Activated CD4-positive, CD25-positive, alpha-beta regulatory T cell treated with anti-CD3 and anti-CD28 coated beads, Interleukin-2, amount 50 U/mL, for 72 hours (primary cell): ENCODE results near the gene RPS17.
"Not testable (repeated sequence)": the region's sequence is repeated elsewhere in the genome, so short reads cannot be mapped to it uniquely, and the experiment has no call there.

ENCODE experiments used
- DNase-seq: peaks from one replicate; pipeline ENCODE4 v3.0.0; 2021

RPS17 gene

DNA sequence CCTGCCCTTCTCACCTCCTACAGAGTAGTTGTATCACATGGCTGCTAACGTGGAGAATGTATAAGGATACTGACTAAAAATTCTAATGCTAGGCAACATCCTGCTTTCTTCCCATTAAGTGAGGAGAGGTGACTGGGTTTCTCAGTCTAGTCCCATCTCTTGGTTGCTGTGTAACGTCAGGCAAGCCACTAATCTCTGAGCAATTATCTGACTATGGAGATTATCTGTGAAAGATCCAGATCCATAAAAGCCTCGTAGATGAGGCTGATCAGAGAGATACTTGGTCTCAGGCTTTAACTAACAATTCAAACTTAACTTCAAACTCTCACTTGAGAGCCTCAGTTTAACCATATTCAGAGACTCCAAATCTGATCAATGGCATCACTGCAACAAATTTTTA is 4.7 kb upstream of the RPS17 start:
- DNase-seq = no peak

DNA sequence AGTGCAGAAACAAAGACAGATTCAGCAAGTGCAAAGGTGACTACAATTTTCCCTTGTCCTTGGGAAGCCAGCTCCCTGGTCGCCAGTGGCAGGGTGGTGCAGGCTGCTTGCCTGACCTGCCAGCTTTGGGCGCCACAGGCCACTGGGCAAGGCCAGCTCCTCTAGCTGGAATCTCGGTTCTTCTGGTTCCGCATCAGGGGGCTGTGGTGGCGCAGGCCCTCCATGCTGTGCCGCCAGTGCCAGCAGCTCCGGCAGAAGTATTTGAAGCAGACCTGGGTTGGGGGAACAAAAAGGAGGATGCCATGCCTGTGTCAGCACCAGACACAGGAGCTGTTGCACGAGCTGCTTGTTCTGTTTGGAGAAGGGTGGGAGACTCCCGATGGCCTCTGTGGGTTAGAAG is 4.2 kb upstream of the RPS17 start:
- DNase-seq = no peak

DNA sequence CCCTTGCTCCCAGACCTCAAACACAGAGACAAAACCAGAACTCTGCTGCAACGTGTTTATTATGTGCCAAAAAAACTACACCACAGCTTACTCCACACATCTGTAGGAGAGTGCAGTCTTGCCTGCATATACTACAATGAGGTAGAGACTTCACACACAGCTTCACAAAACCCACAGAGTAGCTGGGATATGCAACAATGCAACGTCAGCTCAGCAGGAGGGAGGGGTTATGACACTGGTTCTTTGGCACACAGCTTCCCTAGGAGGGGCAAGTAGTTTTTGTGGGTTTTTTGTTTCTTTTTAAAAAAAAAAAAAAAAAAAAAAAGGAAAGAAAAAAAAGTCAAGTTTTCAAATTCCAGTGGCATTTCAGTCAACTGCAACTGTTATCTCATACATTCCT is 2.9 kb upstream of the RPS17 start:
- no peak for DNase-seq

DNA sequence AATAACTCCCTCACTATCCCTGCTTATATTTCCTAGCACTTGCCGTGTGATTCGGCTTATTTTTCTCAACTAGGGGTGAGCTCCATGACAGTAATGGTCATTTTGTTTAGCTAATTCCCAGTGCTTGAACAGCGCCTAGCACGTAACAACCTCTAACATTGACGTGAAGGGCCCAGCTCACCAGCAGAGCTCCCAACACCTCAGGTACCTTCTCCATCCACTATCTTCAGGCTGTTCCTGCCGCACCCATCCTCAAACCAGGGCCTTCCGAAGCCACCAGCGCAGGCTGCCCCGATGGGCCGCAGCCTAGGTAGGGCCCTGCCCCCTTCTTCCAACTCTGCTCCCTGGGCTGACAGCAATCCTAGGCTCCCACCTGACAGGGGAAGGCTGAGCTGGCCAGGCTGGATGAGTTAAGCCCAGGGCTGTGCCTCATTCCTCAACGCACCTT is 751 bp upstream of the RPS17 start:
- no peak for DNase-seq

DNA sequence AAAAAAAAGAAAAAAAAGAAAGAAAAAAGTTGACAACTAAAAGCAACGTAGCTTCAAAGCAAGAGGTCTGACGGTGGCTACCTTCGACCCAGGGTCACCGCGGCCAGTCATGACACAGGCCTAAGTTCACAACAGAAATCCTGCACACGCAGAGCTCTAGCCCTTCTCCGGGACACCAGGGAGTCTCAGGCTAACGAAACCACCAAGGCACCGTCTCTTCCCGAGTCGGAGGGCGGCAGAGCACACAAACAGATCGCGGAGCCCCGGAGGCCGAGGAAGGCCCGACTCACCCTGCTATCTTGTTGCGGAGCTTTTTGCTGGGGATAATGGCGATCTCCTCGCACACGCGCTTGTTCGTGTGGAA is 584 bp downstream of the RPS17 start:
- no peak for DNase-seq

DNA sequence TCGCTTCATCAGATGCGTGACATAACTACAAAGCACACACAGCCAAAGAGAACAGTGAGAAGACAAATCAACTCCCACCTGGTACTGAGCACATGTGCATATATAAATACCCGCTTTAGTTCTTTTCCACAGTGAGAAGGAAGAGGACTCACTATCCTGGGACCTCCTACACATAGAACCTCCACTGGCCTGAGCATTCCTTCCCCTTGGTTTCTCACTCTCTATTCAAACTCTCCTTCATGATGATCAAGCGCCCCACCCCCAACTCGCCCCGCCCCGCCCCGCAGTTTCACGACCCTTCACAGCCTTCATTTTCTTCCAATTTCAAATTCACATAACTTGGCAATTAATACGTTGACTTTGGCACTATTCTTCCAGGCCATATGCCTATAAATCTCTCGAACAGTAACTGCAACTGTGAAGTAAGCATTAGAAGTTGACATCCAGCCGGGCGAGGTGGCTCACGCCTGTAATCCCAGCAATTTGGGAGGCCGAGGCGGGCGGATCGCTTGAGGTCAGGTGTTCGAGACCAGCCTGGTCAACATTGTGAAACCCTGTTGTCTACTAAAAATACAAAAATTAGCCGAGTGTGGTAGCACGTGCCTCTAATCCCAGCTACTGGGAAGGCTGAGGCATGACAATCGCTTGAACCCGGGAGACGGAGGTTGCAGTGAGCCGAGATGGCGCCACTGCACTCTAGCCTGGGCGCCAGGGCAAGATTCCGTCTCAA is 1.1 kb downstream of the RPS17 start:
- DNase-seq = no peak

DNA sequence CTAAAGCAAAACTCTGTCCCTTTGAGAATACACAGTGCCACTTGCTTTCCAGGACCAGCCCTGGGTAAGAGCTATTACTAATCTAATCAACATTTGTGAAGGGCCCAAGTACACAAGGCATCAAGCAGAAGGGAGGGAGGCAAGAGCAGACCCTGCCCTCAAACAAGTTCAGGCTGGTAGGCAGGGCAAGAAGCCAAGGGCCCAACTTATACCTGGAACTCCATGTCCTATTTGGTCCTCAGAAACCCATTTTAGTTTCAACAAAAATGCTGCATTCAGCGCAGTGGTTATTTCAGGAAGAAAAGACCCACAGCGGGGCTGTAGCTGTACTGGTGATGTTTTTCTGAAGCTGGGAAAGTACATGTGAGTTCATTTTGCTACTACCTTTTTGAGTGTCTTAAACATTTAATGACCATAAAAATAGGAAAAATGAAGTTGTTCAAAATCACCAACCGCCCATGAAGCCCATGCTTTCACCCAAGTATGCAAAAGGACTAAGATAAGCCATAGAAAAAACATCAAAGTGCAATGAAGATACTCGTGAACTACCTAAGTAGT is 2.8 kb downstream of the RPS17 start:
- no peak for DNase-seq

DNA sequence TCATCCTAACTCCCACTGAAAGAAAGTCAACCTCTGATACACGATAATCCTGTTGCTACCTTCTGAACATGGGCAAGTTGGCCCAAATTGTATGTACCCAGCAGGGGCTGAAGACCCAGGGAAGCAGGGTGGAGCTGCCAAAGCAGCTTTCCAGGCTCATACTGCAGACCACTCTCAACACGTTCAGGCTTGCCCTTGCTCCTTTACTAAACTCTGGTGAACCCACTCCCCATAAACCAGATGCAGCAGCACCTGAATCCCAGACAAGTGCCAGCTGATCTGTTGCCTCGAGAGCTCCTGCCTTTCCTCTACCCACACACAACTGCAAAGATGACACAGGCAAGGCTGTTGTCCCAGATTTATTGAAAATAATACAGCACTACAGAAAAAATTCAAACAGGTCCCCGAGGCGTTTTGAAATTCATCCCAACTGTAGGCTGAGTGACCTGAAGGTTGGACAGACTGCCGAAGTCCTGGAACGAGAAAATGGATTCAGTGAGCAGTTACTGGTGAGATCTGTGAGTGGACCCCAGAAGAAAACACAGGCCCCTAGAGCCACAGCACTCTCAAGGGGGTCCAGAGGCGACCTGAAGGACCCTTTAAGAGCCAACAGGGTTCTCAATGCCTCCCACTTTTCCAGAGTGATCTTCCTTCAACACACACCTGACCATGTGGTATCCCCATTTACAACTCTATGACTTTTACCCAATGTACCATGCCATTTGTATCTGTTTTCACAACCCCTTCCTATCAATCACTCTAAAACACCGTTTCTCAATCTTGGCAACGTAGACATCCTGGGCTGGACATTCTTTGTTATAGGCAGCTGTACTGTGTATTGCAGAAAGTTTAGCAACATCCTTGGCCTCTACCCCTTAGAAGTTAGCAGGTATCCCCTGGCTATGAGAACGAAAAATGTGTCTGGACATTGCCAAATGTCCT is 3.6 kb downstream of the RPS17 start:
- no peak for DNase-seq

DNA sequence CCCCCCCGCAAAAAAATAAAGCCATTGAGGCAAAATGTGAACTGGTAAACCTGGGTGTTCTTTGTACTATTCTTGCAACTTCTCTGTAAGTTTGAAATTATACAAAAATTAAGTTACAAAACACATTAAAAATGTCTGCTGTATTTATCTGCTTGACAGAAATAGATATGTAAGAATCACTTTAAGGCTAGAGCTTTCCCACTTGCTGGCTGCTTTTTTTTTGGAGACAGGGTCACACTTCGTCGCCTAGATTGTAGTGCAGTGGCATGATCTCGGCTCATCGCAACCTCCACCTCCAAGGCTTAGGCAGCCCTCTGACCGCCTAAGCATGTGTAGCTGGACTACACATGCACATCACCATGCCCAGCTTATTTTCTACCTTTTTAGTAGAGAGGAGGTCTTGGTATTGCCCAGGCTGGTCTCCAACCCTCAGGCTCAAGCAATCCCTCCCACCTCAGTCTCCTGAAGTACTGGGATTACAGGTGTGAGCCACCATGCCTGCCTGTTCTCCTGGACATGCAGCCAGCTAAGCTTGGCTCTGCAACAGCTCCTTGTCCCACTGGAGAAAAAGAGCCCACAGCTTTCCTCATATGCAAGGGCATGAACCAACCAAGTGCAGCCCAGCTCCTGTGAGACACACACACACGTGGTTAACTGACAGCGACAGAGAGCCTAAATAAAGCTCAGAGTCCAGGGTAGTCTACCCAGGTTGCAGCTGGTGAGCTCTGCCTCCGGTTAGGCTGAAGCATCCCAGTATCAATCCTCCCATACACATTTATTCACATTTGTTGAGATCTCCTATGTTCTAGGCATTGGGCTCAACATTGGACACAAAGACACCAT is 4.5 kb downstream of the RPS17 start:
- no peak for DNase-seq

DNA sequence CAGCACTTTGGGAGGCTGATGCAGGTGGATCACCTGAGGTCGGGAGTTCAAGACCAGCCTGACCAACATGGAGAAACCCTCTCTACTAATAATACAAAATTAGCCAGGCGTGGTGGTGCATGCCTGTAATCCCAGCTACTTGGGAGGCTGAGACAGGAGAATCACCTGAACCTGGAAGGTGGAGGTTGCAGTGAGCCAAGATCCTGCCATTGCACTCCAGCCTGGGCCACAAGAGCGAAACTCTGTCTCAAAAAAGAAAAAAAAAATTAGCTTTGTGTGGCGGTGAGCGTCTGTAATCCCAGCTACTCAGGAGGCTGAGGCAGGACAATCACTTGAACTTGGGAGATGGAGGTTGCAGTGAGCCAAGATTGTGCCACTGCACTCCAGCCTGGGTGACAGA is 5.1 kb downstream of the RPS17 start:
- DNase-seq = not testable (repeated sequence)

DNA sequence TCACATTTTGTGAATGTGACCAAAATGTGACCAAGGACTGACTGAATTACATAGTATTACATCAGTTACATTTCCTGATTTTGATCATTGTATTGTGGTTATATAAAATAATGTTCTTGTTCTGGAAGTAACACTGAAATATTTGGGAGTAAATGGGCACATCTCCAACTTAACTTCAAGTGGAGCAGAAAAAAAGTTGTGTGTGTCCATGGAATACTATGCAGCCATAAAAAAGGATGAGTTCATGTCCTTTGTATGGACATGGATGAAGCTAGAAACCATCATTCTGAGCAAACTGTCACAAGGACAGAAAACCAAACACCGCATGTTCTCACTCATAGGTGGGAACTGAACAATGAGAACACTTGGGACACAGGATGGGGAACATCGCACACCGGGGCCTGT is 5.8 kb downstream of the RPS17 start:
- not testable (repeated sequence) for DNase-seq

DNA sequence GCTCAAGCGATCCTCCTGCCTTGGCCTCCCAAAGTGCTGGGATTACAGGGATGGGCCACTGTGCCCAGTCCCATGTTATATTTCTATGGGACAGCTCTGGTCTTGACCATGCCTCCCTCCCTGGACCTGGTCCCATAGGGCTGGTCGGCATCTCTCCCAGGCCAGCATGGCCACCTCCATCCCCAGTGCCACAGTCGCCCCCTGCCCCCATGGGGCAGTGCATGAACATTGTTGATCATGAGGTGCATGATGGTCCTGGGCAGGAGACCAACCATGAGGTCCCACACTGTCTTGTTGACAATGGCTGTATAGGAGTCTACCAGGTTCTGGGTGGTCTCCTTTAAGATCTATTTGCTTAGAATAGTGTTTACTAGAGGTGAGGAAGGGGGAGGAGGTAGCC is 6.5 kb downstream of the RPS17 start:
- no peak for DNase-seq

DNA sequence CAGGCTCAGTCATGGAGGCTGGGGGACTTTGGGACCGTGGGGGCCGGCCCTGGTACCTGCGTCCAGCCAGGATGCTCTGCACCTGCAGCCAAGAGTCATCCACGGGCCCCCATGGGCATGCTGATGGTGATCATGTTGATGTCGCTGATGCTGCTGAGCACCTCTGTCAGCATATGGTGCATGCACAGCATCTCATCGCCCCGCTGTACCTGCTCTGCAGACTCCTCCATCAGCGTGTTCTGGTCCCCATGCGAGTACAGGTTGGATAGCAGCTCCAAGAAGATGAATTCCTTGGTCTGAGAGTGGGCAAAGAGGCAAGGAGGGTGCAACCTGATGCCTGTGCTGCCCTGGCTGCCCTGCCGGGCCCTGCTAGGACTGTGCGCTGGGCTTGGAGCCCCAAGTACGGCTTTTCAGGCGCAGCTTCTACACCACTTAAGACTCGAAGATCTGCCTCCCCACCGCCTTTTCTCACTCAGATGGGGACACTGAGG is 7.2 kb downstream of the RPS17 start:
- no peak for DNase-seq

DNA sequence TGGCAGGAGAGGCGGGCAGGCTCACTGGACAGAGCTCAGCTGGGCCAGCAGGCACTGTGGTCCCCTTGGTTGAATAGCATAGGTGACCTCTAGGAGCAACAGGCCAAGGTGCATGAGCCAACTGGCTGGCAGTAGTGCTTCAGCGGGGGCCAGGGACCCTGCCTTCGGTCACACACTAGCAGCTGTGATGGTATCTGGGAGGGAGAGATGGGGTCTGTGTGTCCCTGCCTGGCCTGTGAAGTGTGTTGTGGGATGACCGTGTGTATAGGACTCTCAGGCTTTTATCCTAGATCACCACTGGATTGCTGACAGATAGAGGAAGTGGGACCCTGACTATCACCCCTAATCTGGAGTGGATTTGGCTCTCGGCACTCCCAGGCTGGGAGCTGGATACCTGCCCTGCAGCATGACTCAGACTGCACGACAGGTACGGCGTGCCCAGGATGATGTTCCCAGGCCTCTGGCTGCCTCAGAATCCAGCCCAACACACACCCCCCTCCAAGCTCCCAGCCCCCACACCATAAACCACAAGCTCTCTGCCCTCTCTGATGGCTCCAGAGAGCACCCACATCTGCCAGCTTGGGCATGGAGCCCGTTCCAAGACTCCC is 7.8 kb downstream of the RPS17 start:
- no peak for DNase-seq

DNA sequence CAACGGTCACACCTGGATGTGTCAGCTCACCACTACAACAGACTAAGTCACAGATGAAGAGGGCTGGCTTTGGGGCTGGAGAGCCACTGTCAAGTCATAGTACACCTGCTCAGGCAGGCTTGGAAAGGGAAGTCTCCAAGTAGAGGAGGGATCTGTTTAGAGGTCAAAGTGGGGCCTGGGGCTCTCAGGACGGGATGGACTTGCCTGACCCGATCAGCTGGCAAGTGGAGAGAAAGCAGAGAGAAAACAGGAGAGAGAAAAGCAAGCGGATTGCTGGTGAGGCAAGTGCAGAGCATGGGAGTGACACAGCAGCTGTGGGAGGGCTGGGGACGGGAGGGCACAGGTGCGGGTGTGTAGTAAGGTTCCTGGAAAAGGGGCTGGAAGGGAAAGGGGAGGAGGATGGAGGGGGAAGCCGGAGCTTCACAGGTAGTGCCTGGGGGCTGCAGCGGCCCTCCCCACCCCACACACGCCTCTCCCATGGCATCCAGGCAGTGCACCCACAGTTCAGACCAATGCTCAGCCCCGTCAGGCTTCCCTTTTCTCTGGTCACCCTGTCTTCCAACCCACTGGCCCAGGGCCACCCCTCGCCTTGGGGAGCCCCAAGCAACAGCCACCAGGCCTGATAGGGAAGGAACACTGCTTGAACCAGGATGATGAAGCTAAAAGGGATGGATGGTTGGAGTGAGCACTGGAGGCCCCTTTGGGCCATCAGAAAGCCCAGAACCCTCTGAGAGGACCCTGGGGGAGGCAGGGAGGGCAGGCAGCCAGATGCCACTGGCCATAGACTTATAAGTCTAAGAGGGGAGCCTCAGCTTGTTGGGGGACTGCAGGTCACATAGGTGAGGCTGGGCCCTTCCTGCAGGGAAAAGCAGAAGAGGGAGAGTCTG is 8.5 kb downstream of the RPS17 start:
- no peak for DNase-seq

DNA sequence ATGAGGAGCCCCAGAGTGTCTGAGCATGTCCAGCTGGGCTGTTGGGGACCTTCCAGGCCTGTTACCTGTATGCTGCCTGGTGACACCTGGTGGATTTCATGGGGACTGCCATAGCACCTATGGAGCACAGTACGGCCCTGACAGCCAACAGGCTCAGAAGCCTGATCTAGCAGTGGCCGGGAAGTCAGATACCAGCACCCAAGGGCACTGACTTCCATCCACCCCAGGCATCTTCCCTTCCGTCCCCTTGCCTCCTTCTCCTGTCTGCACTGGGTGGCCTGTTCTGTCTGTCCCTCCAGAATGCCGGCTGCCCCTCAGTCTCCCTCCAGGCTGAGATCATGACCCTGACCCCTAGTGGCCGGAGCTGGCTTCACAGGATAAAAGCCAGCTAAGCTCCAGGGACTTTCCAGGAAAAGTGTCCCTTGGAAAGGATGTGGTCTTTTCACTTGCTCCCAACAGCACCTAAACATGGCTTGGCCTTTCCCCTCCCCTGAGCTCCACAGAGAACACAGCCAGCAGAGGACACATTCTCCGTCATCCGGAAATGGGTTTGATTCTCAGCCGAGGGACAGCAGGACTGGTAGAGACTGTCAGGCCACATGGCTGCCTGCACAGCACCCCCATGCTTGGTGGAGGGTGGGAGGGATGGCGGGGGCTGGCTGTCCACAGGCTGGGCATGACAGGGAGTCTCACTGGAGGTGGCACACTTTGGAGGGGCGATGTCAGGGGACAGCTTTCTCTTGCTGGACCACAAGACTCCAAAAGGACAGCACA is 9.5 kb downstream of the RPS17 start:
- peak; percentile 67 for DNase-seq

DNA sequence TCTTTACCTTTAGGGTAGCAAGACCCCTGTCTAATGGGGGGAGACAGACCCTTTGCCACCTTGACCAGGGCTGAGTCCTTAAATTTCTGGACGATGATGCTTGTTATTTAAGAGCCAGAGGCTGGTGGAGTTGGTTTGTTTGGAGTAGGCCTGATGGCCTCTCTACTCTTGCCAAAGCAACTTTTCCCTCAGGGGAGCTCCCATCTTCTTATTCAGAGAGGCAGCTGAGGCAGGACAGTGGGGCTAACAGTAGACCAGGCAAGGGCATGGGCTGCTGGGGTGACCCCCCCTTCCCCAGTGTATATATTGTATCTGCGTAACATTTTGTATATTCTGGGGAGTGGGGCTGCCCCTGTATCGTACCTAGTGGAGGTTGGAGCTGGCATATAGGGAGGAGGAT is 10.3 kb downstream of the RPS17 start:
- DNase-seq = no peak

DNA sequence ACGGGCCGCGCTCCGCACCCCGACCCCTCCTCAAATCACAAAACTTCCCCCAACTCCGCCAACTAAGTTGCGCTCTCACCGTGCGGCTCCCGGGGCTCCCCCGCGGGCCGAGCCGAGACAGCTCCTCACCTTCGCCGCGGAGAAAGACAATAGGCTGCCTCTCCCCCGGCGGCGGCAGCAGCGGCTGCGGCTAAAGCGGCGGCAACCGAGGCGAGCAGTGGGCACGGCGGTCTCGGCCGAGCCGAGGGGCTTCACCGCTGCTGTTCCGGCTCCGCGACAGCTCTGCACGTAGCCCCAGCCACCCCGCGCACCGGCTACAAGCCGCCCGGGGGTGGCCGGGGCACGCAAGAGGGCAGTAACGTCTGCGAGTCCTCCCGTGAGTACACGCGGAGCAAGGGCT is 26.7 kb downstream of the RPS17 start:
- DNase-seq = not testable (repeated sequence)

DNA sequence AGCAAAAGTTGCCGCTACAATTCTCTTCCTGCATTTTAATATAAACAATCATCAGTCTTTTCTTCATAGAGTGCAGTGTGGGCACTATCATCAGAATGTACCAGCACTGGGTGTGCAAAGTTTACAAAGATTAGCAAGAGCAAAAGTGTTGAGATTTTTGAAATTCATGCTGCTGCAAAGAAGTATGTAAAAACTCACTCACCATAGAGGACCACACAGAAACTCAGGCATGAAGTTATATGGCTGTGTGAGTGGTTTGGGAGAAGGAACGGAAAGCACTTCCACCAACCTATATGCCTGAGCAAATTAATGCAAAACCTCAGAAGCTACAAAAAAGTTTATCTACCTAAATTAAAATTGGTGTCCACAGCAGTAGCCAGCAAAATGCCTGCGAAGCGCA is 32.6 kb downstream of the RPS17 start:
- DNase-seq = not testable (repeated sequence)

DNA sequence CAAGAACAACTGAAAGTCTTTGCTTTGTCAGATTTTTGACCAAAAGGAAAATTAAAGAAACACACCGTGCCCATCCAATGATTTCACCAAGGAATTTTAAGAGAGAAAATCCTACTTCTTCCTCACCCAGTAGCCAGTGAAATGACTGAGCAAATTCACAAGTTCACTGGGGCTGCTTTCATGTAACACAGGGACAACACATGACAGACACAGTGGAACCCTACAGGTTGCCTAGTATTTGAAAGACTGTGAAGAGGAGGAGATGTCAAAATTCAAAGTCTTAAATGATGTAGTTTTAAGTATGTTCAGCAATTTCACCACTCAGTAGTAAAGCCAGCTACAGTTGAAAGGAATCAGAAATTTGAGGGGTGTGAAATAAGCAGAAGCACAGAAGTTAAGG is 33.2 kb downstream of the RPS17 start:
- DNase-seq = not testable (repeated sequence)
